H1 (cell line): ENCODE measurements around the gene DNAJC11. TPM values are rescaled to one million over a fixed set of nuclear protein-coding genes. Genes with fewer than 3 reads are reported as not detected.

Experiments
- CTCF ChIA-PET: fragments of 300-600 bp; sonication (Branson Sonifier 250); formaldehyde crosslinking; loops from one replicate; lab custom pipeline; 2021; ENCODE audit not compliant: partially characterized antibody; lab: Charles Lee
- POLR2A ChIA-PET: fragments of 300-600 bp; sonication (Branson Sonifier 250); formaldehyde crosslinking; loops from one replicate; lab custom pipeline; 2021; ENCODE audit warnings: inconsistent platforms; ENCODE audit not compliant: partially characterized antibody; lab: Charles Lee
- DNase-seq, 2 experiments: peaks; one replicate each; pipeline versions ENCODE4 v3.0.0 to v3.0.0-alpha.2; 2010 to 2022; ENCODE audit warnings: low spot score in 2 of 2, low read depth in 1 of 2, mixed read lengths in 1 of 2
- FAIRE-seq: peaks from 2 replicates; lab custom pipeline; 2011; peaks lifted over from hg19 to GRCh38; lab: Jason Lieb, UNC
- H2AFZ ChIP-seq: 2 replicates; pipeline ENCODE4 v1.8.1; 2012; ENCODE audit warnings: low read length, inconsistent platforms
- H2AK5ac ChIP-seq: 2 replicates; pipeline ENCODE4 v1.6.1; 2013; ENCODE audit warnings: low read depth, low read length
- H2BK120ac ChIP-seq: replicated peaks from 2 replicates; pipeline ENCODE3; 2013; ENCODE audit warnings: low read depth, low read length, inconsistent platforms
- H2BK12ac ChIP-seq: 2 replicates; pipeline ENCODE4 v1.6.1; 2013; ENCODE audit warnings: low read depth, low read length
- H2BK15ac ChIP-seq: 2 replicates; pipeline ENCODE4 v1.6.1; 2013; ENCODE audit warnings: low read length
- H2BK20ac ChIP-seq: 2 replicates; pipeline ENCODE4 v1.6.1; 2013; ENCODE audit warnings: low read length
- H2BK5ac ChIP-seq: 2 replicates; pipeline ENCODE4 v1.6.1; 2013; ENCODE audit warnings: low read depth, low read length
- H3K14ac ChIP-seq: 2 replicates; pipeline ENCODE4 v1.6.1; 2013; ENCODE audit warnings: inconsistent platforms; ENCODE audit not compliant: insufficient read length
- H3K18ac ChIP-seq: 2 replicates; pipeline ENCODE4 v1.6.1; 2013; ENCODE audit warnings: low read length; ENCODE audit errors: extremely low read depth
- H3K23ac ChIP-seq: 2 replicates; pipeline ENCODE4 v1.6.1; 2013; ENCODE audit warnings: inconsistent platforms; ENCODE audit not compliant: insufficient read length
- H3K23me2 ChIP-seq: 2 replicates; pipeline ENCODE4 v1.6.1; 2013; ENCODE audit warnings: low read depth, low read length
- H3K27ac ChIP-seq: 2 replicates; pipeline ENCODE4 v1.6.1; 2011; ENCODE audit warnings: low read depth, low read length, inconsistent platforms
- H3K27me3 ChIP-seq, 4 experiments: replicated peaks in 1 of 4; 1 replicate in 1 of 4; 2 replicates in 3 of 4; pipeline versions ENCODE4 v1.6.1 to v1.8.1; 2011 to 2013; ENCODE audit warnings: low read length in 3 of 4, mild to moderate bottlenecking in 3 of 4, inconsistent platforms in 2 of 4, mixed read lengths in 2 of 4, moderate library complexity in 1 of 4; ENCODE audit not compliant: control insufficient read depth in 3 of 4, insufficient read depth in 3 of 4; ENCODE audit errors: extremely low read depth in 1 of 4
- H3K36me3 ChIP-seq, 4 experiments: 2 replicates each; pipeline versions ENCODE4 v1.6.1 to v1.8.1; 2011 to 2013; ENCODE audit warnings: mild to moderate bottlenecking in 4 of 4, low read length in 3 of 4, moderate library complexity in 2 of 4, control low read depth in 1 of 4, inconsistent platforms in 1 of 4; ENCODE audit not compliant: insufficient read depth in 4 of 4, control insufficient read depth in 2 of 4
- H3K4ac ChIP-seq: replicated peaks from 2 replicates; pipeline ENCODE3; 2013; ENCODE audit warnings: low read length, low read depth, mixed read lengths, inconsistent platforms; ENCODE audit not compliant: insufficient read length
- H3K4me1 ChIP-seq, 4 experiments: replicated peaks in 1 of 4; 1 replicate in 1 of 4; 2 replicates in 3 of 4; pipeline versions ENCODE4 v1.6.1 to v1.8.1; 2011 to 2013; ENCODE audit warnings: low read length in 3 of 4, inconsistent platforms in 2 of 4, mixed read lengths in 1 of 4; ENCODE audit not compliant: insufficient read depth in 4 of 4, control insufficient read depth in 3 of 4
- H3K4me2 ChIP-seq, 2 experiments: 2 replicates each; pipeline versions ENCODE4 v1.6.1 to v1.8.1; 2011 to 2013; ENCODE audit warnings: low read depth in 2 of 2, low read length in 2 of 2, control low read depth in 1 of 2, inconsistent platforms in 1 of 2, mild to moderate bottlenecking in 1 of 2; ENCODE audit not compliant: insufficient read depth in 1 of 2
- H3K4me3 ChIP-seq, 4 experiments: fragments of 200-600, 300-600 bp in 1 of 4; sonication (generic), shearing (Covaris generic), sonication (Bioruptor Twin) in 1 of 4; 2 replicates each; pipeline versions ENCODE4 v1.5.1 to v1.8.1; 2011 to 2016; ENCODE audit warnings: low read length in 4 of 4, low read depth in 3 of 4, control low read depth in 2 of 4, inconsistent platforms in 2 of 4, mild to moderate bottlenecking in 2 of 4, mixed read lengths in 1 of 4, moderate library complexity in 1 of 4; ENCODE audit not compliant: insufficient read depth in 2 of 4; ENCODE audit errors: extremely low read depth in 1 of 4
- H3K56ac ChIP-seq: replicated peaks from 2 replicates; pipeline ENCODE3; 2013; ENCODE audit warnings: low read depth, mild to moderate bottlenecking, mixed read lengths, low read length, inconsistent platforms; ENCODE audit not compliant: insufficient read length
- H3K79me1 ChIP-seq: 2 replicates; pipeline ENCODE4 v1.6.1; 2013; ENCODE audit warnings: low read depth, low read length, control low read depth
- H3K79me2 ChIP-seq, 2 experiments: 2 replicates each; pipeline versions ENCODE4 v1.6.1 to v1.8.1; 2012 to 2013; ENCODE audit warnings: low read length in 2 of 2, mild to moderate bottlenecking in 2 of 2, inconsistent platforms in 1 of 2; ENCODE audit not compliant: insufficient read depth in 2 of 2, control insufficient read depth in 1 of 2
- H3K9ac ChIP-seq, 4 experiments: replicated peaks in 1 of 4; 1 replicate in 1 of 4; 2 replicates in 3 of 4; pipeline versions ENCODE4 v1.6.1 to v1.8.1; 2011 to 2013; ENCODE audit warnings: low read depth in 3 of 4, low read length in 3 of 4, control low read depth in 2 of 4, mild to moderate bottlenecking in 2 of 4, moderate library complexity in 2 of 4, inconsistent platforms in 1 of 4; ENCODE audit errors: extremely low read depth in 1 of 4
- H3K9me3 ChIP-seq, 2 experiments: 2 replicates each; pipeline versions ENCODE4 v1.6.1 to v1.8.1; 2012 to 2013; ENCODE audit warnings: mild to moderate bottlenecking in 2 of 2, moderate library complexity in 2 of 2, control low read depth in 1 of 2, inconsistent platforms in 1 of 2, low read depth in 1 of 2, low read length in 1 of 2, mixed read lengths in 1 of 2; ENCODE audit not compliant: insufficient read depth in 2 of 2
- H4K20me1 ChIP-seq, 2 experiments: replicated peaks in 1 of 2; 2 replicates each; pipeline versions ENCODE3 to v1.8.1; 2011 to 2013; ENCODE audit warnings: inconsistent platforms in 2 of 2, low read length in 2 of 2, mild to moderate bottlenecking in 1 of 2; ENCODE audit not compliant: insufficient read depth in 2 of 2, control insufficient read depth in 1 of 2
- H4K5ac ChIP-seq: 2 replicates; pipeline ENCODE4 v1.6.1; 2013; ENCODE audit warnings: low read length, low read depth, mixed read lengths, inconsistent platforms; ENCODE audit not compliant: insufficient read length
- H4K8ac ChIP-seq: 2 replicates; pipeline ENCODE4 v1.8.0; 2013; ENCODE audit warnings: mild to moderate bottlenecking, moderate library complexity, low read length, inconsistent platforms; ENCODE audit not compliant: insufficient read depth; ENCODE audit errors: extremely low read depth
- H4K91ac ChIP-seq: replicated peaks from 2 replicates; pipeline ENCODE3; 2013; ENCODE audit warnings: low read length, mixed read lengths, inconsistent platforms; ENCODE audit not compliant: insufficient read length
- ATF3 ChIP-seq: IDR thresholded peaks from 2 replicates; pipeline ENCODE4 v1.6.1; 2011; ENCODE audit warnings: low read depth, mild to moderate bottlenecking, low read length; ENCODE audit not compliant: insufficient read depth
- CREB1 ChIP-seq: IDR thresholded peaks from 2 replicates; pipeline ENCODE4 v1.6.1; 2012; ENCODE audit warnings: inconsistent platforms
- CTBP2 ChIP-seq: IDR thresholded peaks from 2 replicates; pipeline ENCODE4 v1.7.0; 2011; ENCODE audit warnings: borderline replicate concordance, mild to moderate bottlenecking, moderate library complexity, mixed read lengths, low read length; ENCODE audit not compliant: insufficient read depth, insufficient read length
- EGR1 ChIP-seq: IDR thresholded peaks from 2 replicates; pipeline ENCODE4 v1.6.1; 2011; ENCODE audit warnings: low read depth, low read length, borderline replicate concordance
- GABPA ChIP-seq: IDR thresholded peaks from 2 replicates; pipeline ENCODE4 v1.6.1; 2011; ENCODE audit warnings: mild to moderate bottlenecking, low read length, moderate library complexity, borderline replicate concordance; ENCODE audit not compliant: insufficient read depth
- MAFK ChIP-seq: IDR thresholded peaks from 2 replicates; pipeline ENCODE4 v1.6.1; 2012; ENCODE audit warnings: low read depth, mild to moderate bottlenecking, improper control_type of control experiment, low read length
- PHF8 ChIP-seq: fragments of 200-600 bp; sonication (generic); conservative IDR thresholded peaks from 2 replicates; pipeline ENCODE4 v1.7.1; 2012; ENCODE audit warnings: low read depth, mild to moderate bottlenecking, inconsistent platforms, low read length, moderate library complexity
- POU5F1 ChIP-seq: IDR thresholded peaks from 2 replicates; pipeline ENCODE4 v1.6.1; 2011; ENCODE audit warnings: low read depth, mild to moderate bottlenecking, low read length, moderate library complexity
- SP1 ChIP-seq: IDR thresholded peaks from 2 replicates; pipeline ENCODE4 v1.6.1; 2011; ENCODE audit warnings: low read depth, low read length
- SRF ChIP-seq: IDR thresholded peaks from 2 replicates; pipeline ENCODE4 v1.6.1; 2011; ENCODE audit warnings: mild to moderate bottlenecking, low read depth, low read length, moderate library complexity
- TAF1 ChIP-seq: IDR thresholded peaks from 2 replicates; pipeline ENCODE4 v1.6.1; 2011; ENCODE audit warnings: mild to moderate bottlenecking, low read depth, low read length
- TCF12 ChIP-seq: IDR thresholded peaks from 2 replicates; pipeline ENCODE4 v1.6.1; 2011; ENCODE audit warnings: low read depth, mild to moderate bottlenecking, low read length
- YY1 ChIP-seq: IDR thresholded peaks from 2 replicates; pipeline ENCODE4 v1.6.1; 2011; ENCODE audit warnings: low read depth, mild to moderate bottlenecking, low read length
- WGBS, 2 experiments: shearing (Covaris generic) in 1 of 2; methylation state at CpG; one replicate each; pipeline versions ENCODE4 v1.1.6 to v1.1.7; 2013 to 2015; ENCODE audit warnings: low lambda C conversion rate in 2 of 2, mixed read lengths in 2 of 2, inconsistent platforms in 1 of 2, low coverage in 1 of 2, missing lambda C conversion rate in 1 of 2; ENCODE audit not compliant: insufficient replicate concordance in 2 of 2, insufficient coverage in 1 of 2, insufficient read length in 1 of 2; ENCODE audit errors: extremely low coverage in 1 of 2, missing lambda C conversion rate in 1 of 2; 5-methylcytosine and 5-hydroxymethylcytosine counted together
- polyA plus RNA-seq, 7 experiments: library from polyadenylated mRNA; depleted of rRNA in 3 of 7; stranded (reverse) in 5 of 7; unstranded in 2 of 7; fragments of >200 nt in 5 of 7; fragments of 200-250 nt in 2 of 7; gene quantifications; 1 replicate in 5 of 7; 2 replicates in 1 of 7; 4 replicates in 1 of 7; pipeline versions ENCODE4 v1.2.1 to v1.2.3, GENCODE V29; 2011 to 2013; ENCODE audit warnings: missing spikeins in 2 of 7, mixed read lengths in 2 of 7
- total RNA-seq: library from RNA; stranded (reverse); fragmentation: NEBNext Ultra II Directional; extraction: Animal tissue kit (Norgen Biotek cat#: 25700); gene quantifications from 2 replicates; pipeline ENCODE4 v1.2.1, GENCODE V29; 2021

DNAJC11 gene
- total and polyA plus RNA-seq, 2 of the 8 experiments (the other 6 are each of a cell fraction or from before 2014, with no cell fraction given), result 43.9 to 90.9 TPM

GRCh38 chr1:6635910-6636760 is 65.5 kb downstream of the DNAJC11 start:
- DNase-seq (no peak), FAIRE-seq (no peak)
- Histone ChIP-seq H2BK120ac (no peak overlapping the region), H4K5ac (no peak overlapping the region), H4K91ac (no peak overlapping the region), H3K27me3 (no peaks in the 10 kb centered on the region), H3K56ac (no peak overlapping the region), H3K4me3 (no peak overlapping the region), H3K79me1 (no peaks in the 10 kb centered on the region), H2BK5ac (no peak overlapping the region), H2BK12ac (no peak overlapping the region), H3K4me2 (no peak overlapping the region), H3K23me2 (no peaks in the 10 kb centered on the region), H2AK5ac (no peak overlapping the region), H3K23ac (no peak overlapping the region), H3K9me3 (no peaks in the 10 kb centered on the region), H3K36me3 (peaks cover 31 to 66% (median 52%) of the 10 kb centered on the region in 4 experiments), H2AFZ (no peak overlapping the region), H2BK20ac (no peak overlapping the region), H3K4ac (no peak overlapping the region), H3K4me1 (no peaks in the 10 kb centered on the region), H3K14ac (no peak overlapping the region), H3K18ac (no peak overlapping the region), H4K8ac (no peak overlapping the region), H2BK15ac (no peak overlapping the region), H4K20me1 (peaks cover 4 to 9% of the 10 kb centered on the region in 2 experiments), H3K79me2 (no peaks in the 10 kb centered on the region), H3K9ac (no peak overlapping the region), H3K27ac (no peak overlapping the region)
- POLR2A ChIA-PET, result interaction anchor here (0.5 to 0.8 kb wide), 2 partner anchors 18 to 34 kb away, joined by 4 read pairs; no protein-coding TSS in a partner anchor
- CTCF ChIA-PET, result interaction anchor here (0.6 to 3.1 kb wide), 11 partner anchors 8 to 166 kb away, joined by 3 to 28 read pairs (median 4); partner anchors contain the start of gene NOL9
- 92% methylated on average over 16 of the region's 16 CpGs; no CpG with 5 or more reads in 1 of the 2 experiments for WGBS, 2 experiments
- TF ChIP-seq CTBP2 (no peak), EGR1 (no peak), SRF (no peak), TCF12 (no peak), PHF8 (no peak), MAFK (no peak), POU5F1 (no peak), YY1 (no peak), TAF1 (no peak), CREB1 (no peak), GABPA (no peak), SP1 (no peak), ATF3 (no peak)
